Mesothelial cell of epicardium (in vitro differentiated cells): Measurements from ENCODE around the gene SMG6. TPM values are rescaled to one million over a fixed set of nuclear protein-coding genes. Genes with fewer than 3 reads are reported as not detected.
"Not testable (repeated sequence)": the region's sequence is repeated elsewhere in the genome, so short reads cannot be mapped to it uniquely, and the experiment has no call there.

Experiments
- DNase-seq, 2 experiments: peaks; one replicate each; pipeline ENCODE4 v3.0.0; 2021; ENCODE audit warnings: low spot score in 2 of 2; ENCODE audit not compliant: unreplicated experiment in 2 of 2
- H3K27ac Mint-ChIP-seq: 2 replicates; pipeline ENCODE4 v1.8.0; 2021; ENCODE audit warnings: mixed read lengths
- H3K27me3 Mint-ChIP-seq: 2 replicates; pipeline ENCODE4 v1.8.0; 2021; ENCODE audit warnings: low read depth, mixed read lengths
- H3K36me3 Mint-ChIP-seq: 2 replicates; pipeline ENCODE4 v1.8.0; 2021; ENCODE audit warnings: mixed read lengths
- H3K4me1 Mint-ChIP-seq: 2 replicates; pipeline ENCODE4 v1.8.0; 2021; ENCODE audit warnings: mixed read lengths
- H3K4me3 Mint-ChIP-seq: 2 replicates; pipeline ENCODE4 v1.8.0; 2021; ENCODE audit warnings: mild to moderate bottlenecking, moderate library complexity, mixed read lengths
- H3K9me3 Mint-ChIP-seq: 2 replicates; pipeline ENCODE4 v1.8.0; 2021; ENCODE audit warnings: mixed read lengths
- total RNA-seq: library from RNA; stranded (reverse); gene quantifications from 3 replicates; pipeline ENCODE4 v1.2.1, GENCODE V29; 2021
- TF ChIP-seq, protein P1 (sequence below): fragments of 200-600 bp; sonication (generic); IDR thresholded peaks from one replicate; pipeline ENCODE4 v1.5.0; 2021; ENCODE audit warnings: antibody characterized with exemption; ENCODE audit not compliant: unreplicated experiment

SMG6 gene
- total RNA-seq, 1 donor from 2014 or later = 58.3 TPM

- TF ChIP-seq, protein P1, sequence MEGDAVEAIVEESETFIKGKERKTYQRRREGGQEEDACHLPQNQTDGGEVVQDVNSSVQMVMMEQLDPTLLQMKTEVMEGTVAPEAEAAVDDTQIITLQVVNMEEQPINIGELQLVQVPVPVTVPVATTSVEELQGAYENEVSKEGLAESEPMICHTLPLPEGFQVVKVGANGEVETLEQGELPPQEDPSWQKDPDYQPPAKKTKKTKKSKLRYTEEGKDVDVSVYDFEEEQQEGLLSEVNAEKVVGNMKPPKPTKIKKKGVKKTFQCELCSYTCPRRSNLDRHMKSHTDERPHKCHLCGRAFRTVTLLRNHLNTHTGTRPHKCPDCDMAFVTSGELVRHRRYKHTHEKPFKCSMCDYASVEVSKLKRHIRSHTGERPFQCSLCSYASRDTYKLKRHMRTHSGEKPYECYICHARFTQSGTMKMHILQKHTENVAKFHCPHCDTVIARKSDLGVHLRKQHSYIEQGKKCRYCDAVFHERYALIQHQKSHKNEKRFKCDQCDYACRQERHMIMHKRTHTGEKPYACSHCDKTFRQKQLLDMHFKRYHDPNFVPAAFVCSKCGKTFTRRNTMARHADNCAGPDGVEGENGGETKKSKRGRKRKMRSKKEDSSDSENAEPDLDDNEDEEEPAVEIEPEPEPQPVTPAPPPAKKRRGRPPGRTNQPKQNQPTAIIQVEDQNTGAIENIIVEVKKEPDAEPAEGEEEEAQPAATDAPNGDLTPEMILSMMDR = no peak
- no peaks in the 10 kb centered on the region for H3K36me3 Mint-ChIP-seq
- H3K27ac Mint-ChIP-seq = no peak overlapping the region
- no peaks in the 10 kb centered on the region for H3K9me3 Mint-ChIP-seq
- H3K4me3 Mint-ChIP-seq = no peak overlapping the region
- DNase-seq = no peak
- H3K27me3 Mint-ChIP-seq = peaks cover 77% of the 10 kb centered on the region
- H3K4me1 Mint-ChIP-seq = no peaks in the 10 kb centered on the region
Measured at GRCh38 chr17:2018716-2019510, 284.7 kb downstream of the SMG6 start.

DNA sequence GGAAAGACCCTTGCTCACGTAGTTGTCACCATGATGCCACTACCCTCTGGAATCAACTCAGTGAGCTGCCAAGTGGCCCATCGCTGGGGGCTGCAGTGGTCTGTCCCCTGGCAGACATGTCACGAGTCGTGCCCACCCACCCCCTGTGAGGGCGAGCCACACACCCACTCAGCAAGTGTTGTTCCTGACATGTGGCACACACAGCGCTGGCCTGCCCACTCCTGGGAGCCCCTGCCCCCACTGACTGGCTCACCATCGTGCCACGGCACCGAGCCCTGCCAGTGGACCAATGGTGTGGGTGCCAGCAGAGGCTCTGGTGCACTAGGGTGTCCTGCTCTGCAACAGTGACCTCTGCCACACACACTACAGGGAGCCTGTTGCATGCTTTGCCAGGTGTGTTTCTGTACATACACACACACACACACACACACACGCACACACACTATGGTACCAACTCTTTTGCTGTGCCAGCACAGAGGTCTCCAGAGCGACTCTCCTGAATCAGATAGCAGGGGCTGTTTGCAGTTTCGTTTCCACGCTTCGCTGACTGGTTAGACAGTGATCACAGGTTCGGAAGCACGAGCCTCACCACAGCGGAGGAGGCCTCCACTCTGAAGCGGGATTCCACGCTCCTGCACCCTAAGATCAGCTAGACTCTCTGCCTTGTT, 286.2 kb downstream of the SMG6 start:
- peaks cover 67% of the 10 kb centered on the region for H3K27me3 Mint-ChIP-seq
- H3K9me3 Mint-ChIP-seq = peaks cover 2% of the 10 kb centered on the region
- H3K4me3 Mint-ChIP-seq = no peak overlapping the region
- TF ChIP-seq, protein P1 = no peak
- H3K27ac Mint-ChIP-seq = no peak overlapping the region
- DNase-seq = no peak
- peaks cover 1% of the 10 kb centered on the region for H3K4me1 Mint-ChIP-seq
- no peaks in the 10 kb centered on the region for H3K36me3 Mint-ChIP-seq

DNA sequence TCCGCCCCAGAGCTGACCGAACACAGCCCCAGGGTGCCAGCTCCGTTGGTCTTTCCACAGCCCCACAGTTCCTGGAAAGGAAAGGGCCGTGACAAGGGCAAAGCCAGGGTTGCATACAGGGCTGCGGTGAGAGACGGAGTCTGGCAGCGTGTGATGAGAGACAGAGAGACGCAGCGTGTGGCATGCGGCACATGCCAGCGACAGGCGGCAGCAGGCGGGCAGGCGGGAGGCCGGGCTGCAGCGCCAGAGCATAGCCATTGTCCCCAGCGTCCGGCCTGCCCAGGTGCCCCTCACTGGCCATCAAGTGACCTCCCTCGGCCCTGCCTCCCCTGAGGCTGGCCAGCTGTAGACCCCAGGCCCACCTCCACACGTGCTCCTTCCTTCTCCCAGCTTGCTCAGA, 287.1 kb downstream of the SMG6 start:
- DNase-seq = no peak
- Mint-ChIP-seq H3K36me3 (no peaks in the 10 kb centered on the region), H3K4me1 (peaks cover 8% of the 10 kb centered on the region), H3K9me3 (peaks cover 4% of the 10 kb centered on the region), H3K27me3 (peaks cover 62% of the 10 kb centered on the region), H3K27ac (no peak overlapping the region), H3K4me3 (no peak overlapping the region)
- TF ChIP-seq, protein P1 = no peak

GRCh38 chr17:2015314-2015713, 288.3 kb downstream of the SMG6 start:
- Mint-ChIP-seq H3K36me3 (no peaks in the 10 kb centered on the region), H3K4me3 (no peak overlapping the region), H3K27me3 (peaks cover 51% of the 10 kb centered on the region), H3K27ac (no peak overlapping the region), H3K4me1 (peaks cover 12% of the 10 kb centered on the region), H3K9me3 (peaks cover 4% of the 10 kb centered on the region)
- no peak for DNase-seq
- TF ChIP-seq, protein P1 = no peak

DNA sequence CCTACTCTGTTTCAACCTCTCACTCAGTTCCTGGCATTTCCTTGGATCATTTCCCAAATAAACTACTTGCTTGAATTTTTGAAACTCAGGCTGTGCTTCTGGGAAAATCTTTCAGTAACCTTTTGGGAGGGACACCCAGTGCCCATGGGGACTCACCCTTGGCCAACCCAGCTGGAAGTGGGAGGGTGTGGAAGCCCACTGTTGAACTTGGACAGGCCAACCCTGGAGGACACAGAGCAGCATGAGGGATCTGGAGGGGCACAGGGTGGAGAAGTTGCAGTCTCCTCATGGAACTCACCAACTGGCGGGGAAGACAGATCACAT, 289.6 kb downstream of the SMG6 start:
- H3K4me3 Mint-ChIP-seq = no peak overlapping the region
- H3K27me3 Mint-ChIP-seq = peaks cover 38% of the 10 kb centered on the region
- TF ChIP-seq, protein P1 = no peak
- H3K9me3 Mint-ChIP-seq = peaks cover 4% of the 10 kb centered on the region
- no peak overlapping the region for H3K27ac Mint-ChIP-seq
- no peak for DNase-seq
- H3K4me1 Mint-ChIP-seq = peaks cover 12% of the 10 kb centered on the region
- no peaks in the 10 kb centered on the region for H3K36me3 Mint-ChIP-seq

GRCh38 chr17:2013220-2013993, 290.2 kb downstream of the SMG6 start:
- not testable (repeated sequence) for H3K36me3 Mint-ChIP-seq, H3K27ac Mint-ChIP-seq, H3K4me3 Mint-ChIP-seq, DNase-seq, H3K9me3 Mint-ChIP-seq
- Mint-ChIP-seq H3K27me3 (peaks cover 32% of the 10 kb centered on the region), H3K4me1 (peaks cover 12% of the 10 kb centered on the region)
